Chondrocyte (in vitro differentiated cells): ENCODE results near the gene GBE1. TPM values are rescaled to one million over a fixed set of nuclear protein-coding genes. Genes with fewer than 3 reads are reported as not detected.
"Not testable (repeated sequence)": the region's sequence is repeated elsewhere in the genome, so short reads cannot be mapped to it uniquely, and the experiment has no call there.

Experiments used
- DNase-seq: peaks from one replicate; pipeline ENCODE4 v3.0.0; 2021; ENCODE audit warnings: mixed read lengths, low spot score
- H3K27ac Mint-ChIP-seq: one replicate; pipeline ENCODE4 v1.8.0; 2021; ENCODE audit warnings: mild to moderate bottlenecking, moderate library complexity, mixed read lengths; ENCODE audit not compliant: unreplicated experiment
- H3K27me3 Mint-ChIP-seq: 2 replicates; pipeline ENCODE4 v1.8.0; 2021; ENCODE audit warnings: low read depth, mixed read lengths
- H3K36me3 Mint-ChIP-seq: 2 replicates; pipeline ENCODE4 v1.8.0; 2021; ENCODE audit warnings: low read depth, mixed read lengths
- H3K4me1 Mint-ChIP-seq: 2 replicates; pipeline ENCODE4 v1.8.0; 2021; ENCODE audit warnings: low read depth, mild to moderate bottlenecking, mixed read lengths
- H3K4me3 Mint-ChIP-seq: one replicate; pipeline ENCODE4 v1.8.0; 2021; ENCODE audit warnings: mild to moderate bottlenecking, moderate library complexity, mixed read lengths; ENCODE audit not compliant: unreplicated experiment
- H3K9me3 Mint-ChIP-seq: 2 replicates; pipeline ENCODE4 v1.8.0; 2021; ENCODE audit warnings: low read depth, mixed read lengths
- CTCF ChIP-seq: fragments of 200-600 bp; sonication (generic); IDR thresholded peaks from 2 replicates; pipeline ENCODE4 v1.5.0; 2021; ENCODE audit warnings: antibody characterized with exemption, mild to moderate bottlenecking, moderate library complexity
- total RNA-seq: library from RNA; stranded (reverse); gene quantifications from 3 replicates; pipeline ENCODE4 v1.2.1, GENCODE V29; 2021

The GBE1 gene
- total RNA-seq, 1 donor from 2014 or later, result 53.8 TPM

GRCh38 chr3:81753416-81754027 lies 7.9 kb downstream of the GBE1 start:
- no peak for DNase-seq
- no peaks in the 10 kb centered on the region for H3K27me3 Mint-ChIP-seq
- peaks cover 21% of the 10 kb centered on the region for H3K9me3 Mint-ChIP-seq
- TF ChIP-seq CTCF, result no peak
- no peak overlapping the region for H3K27ac Mint-ChIP-seq
- H3K4me1 Mint-ChIP-seq, result peaks cover 46% of the 10 kb centered on the region
- no peak overlapping the region for H3K4me3 Mint-ChIP-seq
- peaks cover 16% of the 10 kb centered on the region for H3K36me3 Mint-ChIP-seq

GRCh38 chr3:81752604-81753003 lies 8.8 kb downstream of the GBE1 start:
- Mint-ChIP-seq H3K27me3 (no peaks in the 10 kb centered on the region), H3K9me3 (peaks cover 18% of the 10 kb centered on the region), H3K27ac (no peak overlapping the region), H3K4me1 (peaks cover 41% of the 10 kb centered on the region), H3K36me3 (peaks cover 14% of the 10 kb centered on the region), H3K4me3 (no peak overlapping the region)
- DNase-seq, result no peak
- TF ChIP-seq CTCF, result no peak

GRCh38 chr3:81749265-81749664 lies 12.2 kb downstream of the GBE1 start:
- H3K27me3 Mint-ChIP-seq, result no peaks in the 10 kb centered on the region
- H3K9me3 Mint-ChIP-seq, result peaks cover 4% of the 10 kb centered on the region
- no peak for DNase-seq
- peaks cover 38% of the 10 kb centered on the region for H3K4me1 Mint-ChIP-seq
- peaks cover 4% of the 10 kb centered on the region for H3K36me3 Mint-ChIP-seq
- TF ChIP-seq CTCF, result no peak
- no peak overlapping the region for H3K4me3 Mint-ChIP-seq
- no peak overlapping the region for H3K27ac Mint-ChIP-seq

- not testable (repeated sequence) for H3K27me3 Mint-ChIP-seq, H3K4me3 Mint-ChIP-seq, DNase-seq, H3K36me3 Mint-ChIP-seq, H3K9me3 Mint-ChIP-seq
- H3K4me1 Mint-ChIP-seq, result peaks cover 55% of the 10 kb centered on the region
- H3K27ac Mint-ChIP-seq, result peak overlapping the region; percentile 84
These were observed 14.2 kb downstream of the GBE1 start for GRCh38 chr3:81747280-81747679.

- H3K4me3 Mint-ChIP-seq, result no peak overlapping the region
- no peak for TF ChIP-seq CTCF
- H3K27ac Mint-ChIP-seq, result peak overlapping the region; percentile 97
- no peak for DNase-seq
- H3K4me1 Mint-ChIP-seq, result peaks cover 67% of the 10 kb centered on the region
- no peaks in the 10 kb centered on the region for H3K36me3 Mint-ChIP-seq
- no peaks in the 10 kb centered on the region for H3K9me3 Mint-ChIP-seq
- H3K27me3 Mint-ChIP-seq, result no peaks in the 10 kb centered on the region
These were observed 17.1 kb downstream of the GBE1 start for GRCh38 chr3:81744366-81744765.
